Lower leg skin (tissue), 4 donors: Measurements from ENCODE around the gene SLC46A3. TPM values are rescaled to one million over a fixed set of nuclear protein-coding genes. Genes with fewer than 3 reads are reported as not detected.

Experiments used
- DNase-seq, 2 donors: peaks; one replicate each; pipeline ENCODE4 v3.0.0-alpha.2; 2019; ENCODE audit warnings: low spot score in 2 of 2
- H3K4me3 ChIP-seq: fragments of 200-600 bp; sonication (generic); 2 replicates; pipeline ENCODE4 v1.5.1; 2017; ENCODE audit warnings: mild to moderate bottlenecking, low read depth; ENCODE audit not compliant: poor library complexity, severe bottlenecking
- POLR2A ChIP-seq, 2 donors: fragments of 450-650 bp; IDR thresholded peaks; one replicate each; pipeline ENCODE4 v1.6.1; 2016 to 2017; ENCODE audit warnings: antibody characterized with exemption in 2 of 2, mild to moderate bottlenecking in 1 of 2, moderate library complexity in 1 of 2
- WGBS, 2 donors: methylation state at CpG; one replicate each; pipeline ENCODE4 v1.1.5; 2018; 5-methylcytosine and 5-hydroxymethylcytosine counted together
- intact Hi-C: fragments of 100-400 bp; cut with DNase I; formaldehyde crosslinking; loops from one replicate; pipeline ENCODE4 v1.15.0; 2023; ENCODE audit warnings: low total_unique reads
- total RNA-seq, 4 donors: library from RNA; depleted of rRNA; stranded (reverse); fragments of >200 nt; gene quantifications; one replicate each; pipeline ENCODE4 v1.1.0, GENCODE V29; 2016
- TF ChIP-seq, protein P1 (sequence below), 3 donors: fragments of 450-650 bp; IDR thresholded peaks; one replicate each; pipeline ENCODE4 v1.5.1; 2016; ENCODE audit warnings: antibody characterized with exemption in 3 of 3, mild to moderate bottlenecking in 3 of 3, moderate library complexity in 2 of 3

The SLC46A3 gene, protein sequence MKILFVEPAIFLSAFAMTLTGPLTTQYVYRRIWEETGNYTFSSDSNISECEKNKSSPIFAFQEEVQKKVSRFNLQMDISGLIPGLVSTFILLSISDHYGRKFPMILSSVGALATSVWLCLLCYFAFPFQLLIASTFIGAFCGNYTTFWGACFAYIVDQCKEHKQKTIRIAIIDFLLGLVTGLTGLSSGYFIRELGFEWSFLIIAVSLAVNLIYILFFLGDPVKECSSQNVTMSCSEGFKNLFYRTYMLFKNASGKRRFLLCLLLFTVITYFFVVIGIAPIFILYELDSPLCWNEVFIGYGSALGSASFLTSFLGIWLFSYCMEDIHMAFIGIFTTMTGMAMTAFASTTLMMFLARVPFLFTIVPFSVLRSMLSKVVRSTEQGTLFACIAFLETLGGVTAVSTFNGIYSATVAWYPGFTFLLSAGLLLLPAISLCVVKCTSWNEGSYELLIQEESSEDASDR
- 10 to 100 TPM in 2 of 4 donors, 1 to 10 TPM in 2; 5.4 to 16.5 (median 9.3) TPM for total RNA-seq

DNA sequence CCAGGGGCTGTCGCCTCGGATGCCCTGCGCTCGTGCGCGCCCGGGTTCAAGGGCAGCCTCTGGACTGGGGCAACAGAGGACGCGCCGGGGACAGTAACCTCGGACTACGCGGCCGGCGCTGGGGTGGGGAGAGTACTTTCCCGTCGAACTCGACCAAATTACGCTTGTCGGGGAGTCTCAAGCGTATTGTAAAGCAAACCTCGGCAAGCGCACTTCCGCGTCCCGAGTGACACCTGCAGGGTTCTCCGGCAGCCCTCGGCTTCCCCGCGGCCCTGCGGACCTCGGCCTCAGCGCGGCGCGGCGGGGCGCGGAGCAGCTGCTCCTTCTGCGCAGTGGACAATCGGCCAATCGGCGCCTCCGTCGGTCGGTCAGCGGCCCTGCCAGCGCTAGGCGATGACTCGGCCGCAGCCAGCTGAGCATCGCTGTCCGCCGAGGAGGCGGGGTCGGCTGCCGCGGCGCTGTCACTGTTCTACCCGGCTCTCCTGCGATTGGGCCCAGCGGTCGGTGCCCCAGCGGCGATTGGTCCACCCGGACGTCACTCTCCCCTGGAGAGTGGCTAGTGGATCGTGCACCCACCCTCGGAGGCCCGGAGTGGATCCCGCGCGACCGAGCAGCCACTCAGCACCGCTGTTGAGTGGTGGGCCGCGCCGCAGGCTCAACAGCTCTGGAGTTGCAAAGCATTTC lies at the start of gene SLC46A3:
Gene SLC46A3 (minus strand): TSS at position 428 of the 684 bp plus-strand sequence. CDS start 972 bp downstream, outside the sequence.
- peak within 1 kb of the TSS; percentile 43 for H3K4me3 ChIP-seq
- TF ChIP-seq, protein P1, sequence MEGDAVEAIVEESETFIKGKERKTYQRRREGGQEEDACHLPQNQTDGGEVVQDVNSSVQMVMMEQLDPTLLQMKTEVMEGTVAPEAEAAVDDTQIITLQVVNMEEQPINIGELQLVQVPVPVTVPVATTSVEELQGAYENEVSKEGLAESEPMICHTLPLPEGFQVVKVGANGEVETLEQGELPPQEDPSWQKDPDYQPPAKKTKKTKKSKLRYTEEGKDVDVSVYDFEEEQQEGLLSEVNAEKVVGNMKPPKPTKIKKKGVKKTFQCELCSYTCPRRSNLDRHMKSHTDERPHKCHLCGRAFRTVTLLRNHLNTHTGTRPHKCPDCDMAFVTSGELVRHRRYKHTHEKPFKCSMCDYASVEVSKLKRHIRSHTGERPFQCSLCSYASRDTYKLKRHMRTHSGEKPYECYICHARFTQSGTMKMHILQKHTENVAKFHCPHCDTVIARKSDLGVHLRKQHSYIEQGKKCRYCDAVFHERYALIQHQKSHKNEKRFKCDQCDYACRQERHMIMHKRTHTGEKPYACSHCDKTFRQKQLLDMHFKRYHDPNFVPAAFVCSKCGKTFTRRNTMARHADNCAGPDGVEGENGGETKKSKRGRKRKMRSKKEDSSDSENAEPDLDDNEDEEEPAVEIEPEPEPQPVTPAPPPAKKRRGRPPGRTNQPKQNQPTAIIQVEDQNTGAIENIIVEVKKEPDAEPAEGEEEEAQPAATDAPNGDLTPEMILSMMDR (IDR thresholded peaks at IDR 0.05): no peak
- TF ChIP-seq POLR2A (IDR thresholded peaks at IDR 0.05): peak in 1 of 2 donors; percentile 18
- intact Hi-C loops: no loop called here
- DNase-seq: peak; percentile 96 to 99
- 0 to 1% methylated on average over 27 to 68 of the region's 78 CpGs for WGBS, 2 donors

DNA sequence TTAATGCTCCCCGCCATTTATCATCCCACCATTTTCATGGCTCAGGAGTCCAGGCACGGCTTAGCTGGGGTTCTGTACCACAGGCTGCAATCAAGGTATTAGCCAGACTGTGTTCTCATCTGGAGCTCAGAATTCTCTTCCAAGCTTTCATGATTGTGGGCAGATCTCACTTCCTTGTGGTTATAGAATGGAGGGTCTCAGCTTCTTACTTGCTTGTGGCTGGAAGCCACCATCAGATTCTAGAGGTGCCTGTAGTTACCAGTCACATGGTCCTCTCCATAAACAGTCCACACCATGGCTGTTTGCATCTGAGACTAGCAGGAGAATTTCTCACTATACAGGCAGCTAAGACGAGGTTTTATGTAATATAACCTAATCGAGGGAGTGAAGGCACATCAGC lies 45.1 kb upstream of the SLC46A3 start:
- no peak for TF ChIP-seq POLR2A (IDR thresholded peaks at IDR 0.05)
- TF ChIP-seq, protein P1 (IDR thresholded peaks at IDR 0.05): no peak

DNA sequence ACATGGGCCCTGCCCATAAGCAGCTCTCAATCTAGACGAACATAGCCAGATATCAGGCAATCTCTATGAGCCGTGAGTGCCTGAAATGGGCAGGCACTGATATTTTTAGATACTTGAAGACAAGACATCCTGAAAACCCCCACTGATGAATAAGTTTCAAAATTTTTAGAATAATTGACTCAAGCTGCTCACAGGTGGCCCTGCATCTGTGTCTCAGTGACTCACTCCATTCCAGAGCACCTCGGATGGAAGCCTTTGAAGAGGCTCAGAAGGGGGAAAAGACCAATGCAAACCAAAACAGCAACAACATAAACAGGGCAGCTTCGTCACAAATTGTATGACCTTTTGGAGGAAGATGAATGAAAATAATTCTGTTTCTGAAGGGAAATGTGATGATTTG lies 42.8 kb upstream of the SLC46A3 start:
- no peak for DNase-seq
- WGBS, 2 donors: 63% methylated on average over 4 of the region's 4 CpGs
- intact Hi-C loops: no loop called here
- no peak overlapping the region for H3K4me3 ChIP-seq
- TF ChIP-seq, protein P1 (IDR thresholded peaks at IDR 0.05): no peak
- no peak for TF ChIP-seq POLR2A (IDR thresholded peaks at IDR 0.05)

More for the DNA sequence above, 45.1 kb upstream of the SLC46A3 start:
- no peak for DNase-seq
- no peak overlapping the region for H3K4me3 ChIP-seq
- 89 to 90% methylated on average over 4 of the region's 4 CpGs for WGBS, 2 donors
- intact Hi-C loops: no loop called here

DNA sequence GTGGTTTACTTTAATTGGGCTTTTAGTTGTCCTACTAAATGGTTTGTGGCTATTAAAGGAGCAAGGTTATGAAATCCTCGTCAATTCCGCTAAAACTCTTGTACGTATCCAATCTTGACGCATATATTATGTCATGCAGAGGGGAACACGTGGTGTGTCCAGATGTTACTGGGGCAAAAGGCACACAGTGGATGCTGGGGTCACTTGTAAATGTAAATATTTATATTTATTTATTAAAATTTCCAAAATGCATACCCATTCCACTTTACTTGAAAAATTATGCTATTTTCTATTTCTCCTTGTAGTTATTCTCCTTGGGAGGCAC lies 36.7 kb upstream of the SLC46A3 start:
- TF ChIP-seq, protein P1 (IDR thresholded peaks at IDR 0.05): no peak
- no peak for TF ChIP-seq POLR2A (IDR thresholded peaks at IDR 0.05)
- no peak for DNase-seq
- intact Hi-C loops: no loop called here
- WGBS, 2 donors: 60 to 66% methylated on average over 5 of the region's 5 CpGs
- H3K4me3 ChIP-seq: no peak overlapping the region

DNA sequence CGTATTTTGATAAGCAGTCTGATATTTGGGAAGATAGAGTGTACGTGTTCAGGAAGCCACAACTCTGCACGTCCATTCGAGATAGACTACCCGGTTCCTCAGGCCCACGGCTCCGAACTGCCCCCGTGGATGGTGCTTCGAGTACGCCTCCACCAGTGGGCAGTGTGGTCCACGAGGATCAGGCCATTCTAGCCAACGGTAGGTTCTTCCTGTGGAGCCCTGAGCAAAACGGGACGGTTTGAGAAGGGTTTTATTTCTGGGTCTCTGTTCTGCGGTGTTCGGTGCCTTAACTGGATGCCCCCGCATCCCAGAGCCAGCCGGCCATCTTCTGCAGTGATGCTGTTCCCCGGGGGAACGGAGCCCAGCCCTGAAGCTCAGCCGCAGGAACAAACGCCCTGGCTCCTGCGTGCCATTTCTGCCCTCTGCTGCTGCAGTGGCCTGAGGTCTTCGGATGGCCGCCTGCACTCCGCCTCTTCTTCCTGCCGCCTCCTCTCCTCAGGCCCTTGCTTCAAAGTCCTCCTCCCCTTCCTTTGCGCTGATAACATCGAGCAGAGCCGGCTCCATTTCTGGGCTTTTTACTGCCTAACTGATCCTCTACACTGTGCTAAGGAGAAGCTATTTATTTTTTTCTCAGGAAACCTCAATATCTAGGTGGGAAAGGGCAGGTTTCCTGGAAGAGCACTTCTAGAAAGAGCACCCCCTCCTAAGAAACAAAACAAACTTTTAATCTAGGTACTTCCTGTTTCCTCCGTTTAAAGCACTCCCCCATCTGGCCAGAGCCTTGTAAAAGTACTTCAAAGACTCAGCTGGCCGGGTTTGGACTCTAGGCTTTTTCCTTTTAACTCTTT lies 36.2 kb upstream of the SLC46A3 start:
- TF ChIP-seq, protein P1 (IDR thresholded peaks at IDR 0.05): no peak
- no peak for TF ChIP-seq POLR2A (IDR thresholded peaks at IDR 0.05)
- DNase-seq: no peak
- 73 to 75% methylated on average over 32 of the region's 32 CpGs for WGBS, 2 donors
- intact Hi-C loops: no loop called here
- no peak overlapping the region for H3K4me3 ChIP-seq
